HepG2 (cell line): ENCODE data around the gene FAF2. TPM values are rescaled to one million over a fixed set of nuclear protein-coding genes. Genes with fewer than 3 reads are reported as not detected.

Experiments
- ATRX ChIP-seq: sonication (generic); formaldehyde crosslinking; IDR thresholded peaks from 2 replicates; pipeline ENCODE4 v1.4.0; 2020; ENCODE audit warnings: missing genetic modification reagents, borderline replicate concordance
- HNRNPK ChIP-seq: fragments of 200-400 bp; formaldehyde crosslinking; IDR thresholded peaks from 2 replicates; pipeline ENCODE4 v1.6.1; 2018; ENCODE audit warnings: low read length, low read depth, moderate library complexity, mild to moderate bottlenecking; ENCODE audit not compliant: poor library complexity, severe bottlenecking
- KMT2B ChIP-seq: IDR thresholded peaks from 2 replicates; pipeline ENCODE4 v1.6.1; 2016; ENCODE audit warnings: missing genetic modification reagents, missing compliant biosample characterization
- MATR3 ChIP-seq: sonication (generic); formaldehyde crosslinking; IDR thresholded peaks from 2 replicates; pipeline ENCODE4 v1.4.0; 2020; ENCODE audit warnings: missing genetic modification reagents
- MXD4 ChIP-seq: IDR thresholded peaks from 2 replicates; pipeline ENCODE4 v1.6.1; 2016; ENCODE audit warnings: mild to moderate bottlenecking, missing biosample characterization, missing genetic modification reagents
- PTBP1 ChIP-seq: fragments of 200-400 bp; formaldehyde crosslinking; IDR thresholded peaks from 2 replicates; pipeline ENCODE4 v1.6.1; 2018; ENCODE audit warnings: low read length, low read depth; ENCODE audit not compliant: poor library complexity, severe bottlenecking
- TBL1XR1 ChIP-seq: fragments of 150-350 bp; IDR thresholded peaks from 2 replicates; pipeline ENCODE4 v1.6.1; 2014; ENCODE audit warnings: borderline replicate concordance, low read length; ENCODE audit not compliant: partially characterized antibody
- TCF7 ChIP-seq: sonication (generic); IDR thresholded peaks from 2 replicates; pipeline ENCODE4 v1.6.1; 2016; ENCODE audit warnings: antibody characterized with exemption, low read depth
- TEAD3 ChIP-seq: optimal IDR thresholded peaks from 2 replicates; pipeline ENCODE3; 2016; ENCODE audit warnings: borderline replicate concordance
- THAP11 ChIP-seq: IDR thresholded peaks from 2 replicates; pipeline ENCODE4 v1.6.1; 2016; ENCODE audit warnings: missing biosample characterization, missing genetic modification reagents
- ZNF24 ChIP-seq: fragments of 450-650 bp; IDR thresholded peaks from 2 replicates; pipeline ENCODE4 v1.6.1; 2017; ENCODE audit warnings: antibody characterized with exemption, mild to moderate bottlenecking
- ZNF329 ChIP-seq: sonication (generic); formaldehyde crosslinking; IDR thresholded peaks from 2 replicates; pipeline ENCODE4 v1.9.0; 2021; ENCODE audit warnings: low read depth, mild to moderate bottlenecking, missing genetic modification reagents
- ZNF879 ChIP-seq: sonication (generic); formaldehyde crosslinking; IDR thresholded peaks from 2 replicates; pipeline ENCODE4 v1.8.1; 2023; ENCODE audit warnings: missing genetic modification reagents
- polyA plus RNA-seq, 8 experiments: library from polyadenylated mRNA; depleted of rRNA in 3 of 8; stranded (reverse) in 7 of 8; unstranded in 1 of 8; fragments of >200 nt; fragmentation: Illumina TruSeq in 4 of 8; extraction: Trizol in 4 of 8; gene quantifications; 2 replicates each; pipeline versions ENCODE4 v1.2.1 to v1.2.3, GENCODE V29; 2011 to 2016; ENCODE audit warnings: low read depth in 4 of 8, missing spikeins in 1 of 8, mixed read lengths in 1 of 8; ENCODE audit not compliant: insufficient read depth in 1 of 8
- total RNA-seq, 5 experiments: library from RNA; depleted of rRNA; stranded (reverse); fragments of >200 nt; fragmentation: Illumina TruSeq; extraction: Trizol; gene quantifications; 2 replicates each; pipeline ENCODE4 v1.2.3, GENCODE V29; 2016; ENCODE audit warnings: low read depth in 1 of 5
- TF ChIP-seq, protein P1 (sequence below): IDR thresholded peaks from 2 replicates; pipeline ENCODE4 v1.6.1; 2016; ENCODE audit warnings: mild to moderate bottlenecking, missing biosample characterization, missing genetic modification reagents
- TF ChIP-seq, protein P2 (sequence below): sonication (generic); formaldehyde crosslinking; IDR thresholded peaks from 2 replicates; pipeline ENCODE4 v1.4.0; 2020; ENCODE audit warnings: mild to moderate bottlenecking, missing genetic modification reagents
- TF ChIP-seq, protein P3 (sequence below): sonication (generic); formaldehyde crosslinking; IDR thresholded peaks from 2 replicates; pipeline ENCODE4 v1.5.0; 2020; ENCODE audit warnings: mild to moderate bottlenecking, missing genetic modification reagents, moderate library complexity
- TF ChIP-seq, protein P4 (sequence below): sonication (generic); formaldehyde crosslinking; IDR thresholded peaks from 2 replicates; pipeline ENCODE4 v1.4.0; 2020; ENCODE audit warnings: low read depth, mild to moderate bottlenecking, missing genetic modification reagents
- TF ChIP-seq, protein P5 (sequence below): sonication (generic); formaldehyde crosslinking; IDR thresholded peaks from 2 replicates; pipeline ENCODE4 v1.4.0; 2020; ENCODE audit warnings: missing genetic modification reagents
- TF ChIP-seq, protein P6 (sequence below), 2 experiments: IDR thresholded peaks; 2 replicates each; pipeline ENCODE4 v1.6.1; 2011 to 2012; ENCODE audit warnings: low read length in 2 of 2, borderline replicate concordance in 1 of 2, low read depth in 1 of 2, mild to moderate bottlenecking in 1 of 2, moderate library complexity in 1 of 2

FAF2 gene
- total and polyA plus RNA-seq, 2 of the 13 experiments (the other 11 are each of a cell fraction or from before 2014, with no cell fraction given), result 27.8 to 34.3 TPM

DNA sequence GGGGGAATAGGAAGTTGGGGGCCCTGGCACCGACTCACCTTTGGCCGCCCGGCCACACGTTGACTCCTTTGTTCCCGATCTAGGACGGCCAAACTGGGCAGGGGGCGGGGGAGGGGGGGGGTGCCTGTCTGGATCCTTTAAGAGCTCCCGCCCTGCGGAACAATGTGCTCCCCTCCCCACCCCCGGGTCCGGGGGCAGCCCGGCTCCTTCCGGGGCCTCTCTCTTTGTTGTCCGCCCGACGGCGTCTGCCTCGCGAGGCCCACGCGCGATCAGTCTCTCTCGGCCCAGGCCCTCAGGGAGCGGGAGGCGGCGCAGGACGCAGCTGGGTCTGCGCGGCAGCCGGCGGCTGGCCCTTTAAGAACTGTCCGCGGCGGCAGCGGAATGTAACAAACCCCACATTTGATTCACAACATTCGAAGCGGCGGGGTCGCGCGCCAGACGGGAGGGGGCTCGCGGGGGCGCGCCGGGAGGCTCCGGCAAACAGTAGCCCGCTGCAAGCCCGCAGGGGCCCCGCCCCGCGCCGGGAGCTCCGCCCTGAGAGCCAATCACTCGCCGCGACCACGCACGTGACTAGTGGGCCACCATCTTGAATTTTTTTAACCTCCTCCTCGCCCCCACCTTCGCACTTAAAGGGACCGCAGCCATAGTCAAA, 88.8 kb downstream of the FAF2 start, which contains the start of gene RNF44 (continued):
- TF ChIP-seq, protein P1, sequence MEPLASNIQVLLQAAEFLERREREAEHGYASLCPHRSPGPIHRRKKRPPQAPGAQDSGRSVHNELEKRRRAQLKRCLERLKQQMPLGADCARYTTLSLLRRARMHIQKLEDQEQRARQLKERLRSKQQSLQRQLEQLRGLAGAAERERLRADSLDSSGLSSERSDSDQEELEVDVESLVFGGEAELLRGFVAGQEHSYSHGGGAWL (CRISPR knock-in tag), result peak; percentile 48; the same call in 1 of the 2 replicates
- TF ChIP-seq, protein P2, sequence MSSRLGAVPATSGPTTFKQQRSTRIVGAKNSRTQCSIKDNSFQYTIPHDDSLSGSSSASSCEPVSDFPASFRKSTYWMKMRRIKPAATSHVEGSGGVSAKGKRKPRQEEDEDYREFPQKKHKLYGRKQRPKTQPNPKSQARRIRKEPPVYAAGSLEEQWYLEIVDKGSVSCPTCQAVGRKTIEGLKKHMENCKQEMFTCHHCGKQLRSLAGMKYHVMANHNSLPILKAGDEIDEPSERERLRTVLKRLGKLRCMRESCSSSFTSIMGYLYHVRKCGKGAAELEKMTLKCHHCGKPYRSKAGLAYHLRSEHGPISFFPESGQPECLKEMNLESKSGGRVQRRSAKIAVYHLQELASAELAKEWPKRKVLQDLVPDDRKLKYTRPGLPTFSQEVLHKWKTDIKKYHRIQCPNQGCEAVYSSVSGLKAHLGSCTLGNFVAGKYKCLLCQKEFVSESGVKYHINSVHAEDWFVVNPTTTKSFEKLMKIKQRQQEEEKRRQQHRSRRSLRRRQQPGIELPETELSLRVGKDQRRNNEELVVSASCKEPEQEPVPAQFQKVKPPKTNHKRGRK, result no peak
- TF ChIP-seq, protein P3, sequence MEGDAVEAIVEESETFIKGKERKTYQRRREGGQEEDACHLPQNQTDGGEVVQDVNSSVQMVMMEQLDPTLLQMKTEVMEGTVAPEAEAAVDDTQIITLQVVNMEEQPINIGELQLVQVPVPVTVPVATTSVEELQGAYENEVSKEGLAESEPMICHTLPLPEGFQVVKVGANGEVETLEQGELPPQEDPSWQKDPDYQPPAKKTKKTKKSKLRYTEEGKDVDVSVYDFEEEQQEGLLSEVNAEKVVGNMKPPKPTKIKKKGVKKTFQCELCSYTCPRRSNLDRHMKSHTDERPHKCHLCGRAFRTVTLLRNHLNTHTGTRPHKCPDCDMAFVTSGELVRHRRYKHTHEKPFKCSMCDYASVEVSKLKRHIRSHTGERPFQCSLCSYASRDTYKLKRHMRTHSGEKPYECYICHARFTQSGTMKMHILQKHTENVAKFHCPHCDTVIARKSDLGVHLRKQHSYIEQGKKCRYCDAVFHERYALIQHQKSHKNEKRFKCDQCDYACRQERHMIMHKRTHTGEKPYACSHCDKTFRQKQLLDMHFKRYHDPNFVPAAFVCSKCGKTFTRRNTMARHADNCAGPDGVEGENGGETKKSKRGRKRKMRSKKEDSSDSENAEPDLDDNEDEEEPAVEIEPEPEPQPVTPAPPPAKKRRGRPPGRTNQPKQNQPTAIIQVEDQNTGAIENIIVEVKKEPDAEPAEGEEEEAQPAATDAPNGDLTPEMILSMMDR, result no peak
- TF ChIP-seq HNRNPK (peak; percentile 72), THAP11 (CRISPR knock-in tag) (0 out of 2 replicates have a peak, but pooled peaks have one; percentile 54), KMT2B (CRISPR knock-in tag) (peak; percentile 17; the same call in 1 of the 2 replicates), MATR3 (no peak), TCF7 (peak; percentile 39; the same call in 1 of the 2 replicates), ZNF879 (CRISPR knock-in tag) (peak; percentile 55; the same call in 1 of the 2 replicates), MXD4 (0 out of 2 replicates have a peak, but pooled peaks have one; percentile 54), ZNF24 (no peak), PTBP1 (peak; percentile 24), ZNF329 (no peak; the same call in 1 of the 2 replicates), TEAD3 (CRISPR knock-in tag) (peak; percentile 36), ATRX (CRISPR knock-in tag) (no peak), TBL1XR1 (no peak)
- TF ChIP-seq, protein P4, sequence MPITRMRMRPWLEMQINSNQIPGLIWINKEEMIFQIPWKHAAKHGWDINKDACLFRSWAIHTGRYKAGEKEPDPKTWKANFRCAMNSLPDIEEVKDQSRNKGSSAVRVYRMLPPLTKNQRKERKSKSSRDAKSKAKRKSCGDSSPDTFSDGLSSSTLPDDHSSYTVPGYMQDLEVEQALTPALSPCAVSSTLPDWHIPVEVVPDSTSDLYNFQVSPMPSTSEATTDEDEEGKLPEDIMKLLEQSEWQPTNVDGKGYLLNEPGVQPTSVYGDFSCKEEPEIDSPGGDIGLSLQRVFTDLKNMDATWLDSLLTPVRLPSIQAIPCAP (CRISPR knock-in tag), result no peak
- TF ChIP-seq, protein P5, sequence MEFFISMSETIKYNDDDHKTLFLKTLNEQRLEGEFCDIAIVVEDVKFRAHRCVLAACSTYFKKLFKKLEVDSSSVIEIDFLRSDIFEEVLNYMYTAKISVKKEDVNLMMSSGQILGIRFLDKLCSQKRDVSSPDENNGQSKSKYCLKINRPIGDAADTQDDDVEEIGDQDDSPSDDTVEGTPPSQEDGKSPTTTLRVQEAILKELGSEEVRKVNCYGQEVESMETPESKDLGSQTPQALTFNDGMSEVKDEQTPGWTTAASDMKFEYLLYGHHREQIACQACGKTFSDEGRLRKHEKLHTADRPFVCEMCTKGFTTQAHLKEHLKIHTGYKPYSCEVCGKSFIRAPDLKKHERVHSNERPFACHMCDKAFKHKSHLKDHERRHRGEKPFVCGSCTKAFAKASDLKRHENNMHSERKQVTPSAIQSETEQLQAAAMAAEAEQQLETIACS, result peak; percentile 99
- TF ChIP-seq, protein P6, sequence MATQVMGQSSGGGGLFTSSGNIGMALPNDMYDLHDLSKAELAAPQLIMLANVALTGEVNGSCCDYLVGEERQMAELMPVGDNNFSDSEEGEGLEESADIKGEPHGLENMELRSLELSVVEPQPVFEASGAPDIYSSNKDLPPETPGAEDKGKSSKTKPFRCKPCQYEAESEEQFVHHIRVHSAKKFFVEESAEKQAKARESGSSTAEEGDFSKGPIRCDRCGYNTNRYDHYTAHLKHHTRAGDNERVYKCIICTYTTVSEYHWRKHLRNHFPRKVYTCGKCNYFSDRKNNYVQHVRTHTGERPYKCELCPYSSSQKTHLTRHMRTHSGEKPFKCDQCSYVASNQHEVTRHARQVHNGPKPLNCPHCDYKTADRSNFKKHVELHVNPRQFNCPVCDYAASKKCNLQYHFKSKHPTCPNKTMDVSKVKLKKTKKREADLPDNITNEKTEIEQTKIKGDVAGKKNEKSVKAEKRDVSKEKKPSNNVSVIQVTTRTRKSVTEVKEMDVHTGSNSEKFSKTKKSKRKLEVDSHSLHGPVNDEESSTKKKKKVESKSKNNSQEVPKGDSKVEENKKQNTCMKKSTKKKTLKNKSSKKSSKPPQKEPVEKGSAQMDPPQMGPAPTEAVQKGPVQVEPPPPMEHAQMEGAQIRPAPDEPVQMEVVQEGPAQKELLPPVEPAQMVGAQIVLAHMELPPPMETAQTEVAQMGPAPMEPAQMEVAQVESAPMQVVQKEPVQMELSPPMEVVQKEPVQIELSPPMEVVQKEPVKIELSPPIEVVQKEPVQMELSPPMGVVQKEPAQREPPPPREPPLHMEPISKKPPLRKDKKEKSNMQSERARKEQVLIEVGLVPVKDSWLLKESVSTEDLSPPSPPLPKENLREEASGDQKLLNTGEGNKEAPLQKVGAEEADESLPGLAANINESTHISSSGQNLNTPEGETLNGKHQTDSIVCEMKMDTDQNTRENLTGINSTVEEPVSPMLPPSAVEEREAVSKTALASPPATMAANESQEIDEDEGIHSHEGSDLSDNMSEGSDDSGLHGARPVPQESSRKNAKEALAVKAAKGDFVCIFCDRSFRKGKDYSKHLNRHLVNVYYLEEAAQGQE (IDR thresholded peaks at IDR 0.05; ENCODE audit: borderline replicate concordance in 1 of 2, low read depth in 1 of 2, low read length in 2 of 2), result peak in 1 of 2 experiments; percentile 73; a peak in 2 of 4 replicates
